Pancreas (tissue), 10 donors: Measurements from ENCODE around the gene BEND6. TPM values are rescaled to one million over a fixed set of nuclear protein-coding genes. Genes with fewer than 3 reads are reported as not detected.

ENCODE experiments used
- ATAC-seq, 4 donors: fragments of 200-7000 bp; cut with Tn5 transposase; one replicate each; pipeline versions ENCODE4 v1.8.0 to v1.9.1; 2020; ENCODE audit warnings: mild to moderate bottlenecking in 4 of 4, moderate library complexity in 4 of 4
- DNase-seq, 6 donors: peaks; one replicate each; pipeline ENCODE4 v3.0.0-alpha.2; 2020
- FAIRE-seq: peaks from 2 replicates; lab custom pipeline; 2012; peaks lifted over from hg19 to GRCh38; lab: Jason Lieb, UNC
- H3K27ac ChIP-seq, 4 donors: fragments of 200-600 bp; sonication (generic); 1 replicate in 3 of 4; 2 replicates in 1 of 4; pipeline versions ENCODE4 v1.5.0 to v1.8.0; 2020
- H3K27me3 ChIP-seq, 4 donors: fragments of 200-600 bp; one replicate each; pipeline ENCODE4 v1.8.0; 2021
- H3K36me3 ChIP-seq, 3 donors: fragments of 200-600 bp; sonication (generic) in 1 of 3; one replicate each; pipeline versions ENCODE4 v1.5.0 to v1.8.0; 2020 to 2021
- H3K4me1 ChIP-seq, 3 donors: fragments of 200-600 bp; one replicate each; pipeline ENCODE4 v1.8.0; 2021
- H3K4me3 ChIP-seq, 4 donors: fragments of 200-600 bp; sonication (generic) in 2 of 4; one replicate each; pipeline versions ENCODE4 v1.5.0 to v1.8.0; 2020 to 2021
- H3K9me3 ChIP-seq, 4 donors: fragments of 200-600 bp; one replicate each; pipeline ENCODE4 v1.8.0; 2021
- CTCF ChIP-seq, 4 donors: fragments of 200-600 bp; sonication (generic) in 3 of 4; IDR thresholded peaks; one replicate each; pipeline versions ENCODE4 v1.5.0 to v1.8.0; 2021; ENCODE audit warnings: antibody characterized with exemption in 4 of 4
- WGBS, 2 donors: extraction: QIAGEN DNeasy Blood & Tissue Kit; methylation state at CpG; one replicate each; pipeline ENCODE4 v1.1.7; 2013; 5-methylcytosine and 5-hydroxymethylcytosine counted together
- intact Hi-C, 3 donors: fragments of 100-400 bp; cut with DNase I; formaldehyde crosslinking; loops; one replicate each; pipeline versions ENCODE4 v1.11.1 to v1.14.2; 2022
- polyA plus RNA-seq, 2 donors: library from polyadenylated mRNA; stranded (reverse); fragments of 200-250 nt; gene quantifications; one replicate each; pipeline ENCODE4 v1.2.3, GENCODE V29; 2013
- total RNA-seq, 6 donors: library from RNA; stranded (reverse); fragmentation: NEBNext Ultra II Directional in 4 of 6; extraction: Animal tissue kit (Norgen Biotek cat#: 25700) in 4 of 6; gene quantifications; one replicate each; pipeline versions ENCODE4 v1.2.1 to v1.2.4, GENCODE V29; 2021 to 2023
- donor health status: healthy with polysubstance abuse.
- donor health status: DM: no; HTN: no; CAD: no; lungs with moderate emphysema.
- donor health status: DM: no; HTN: no; CAD: no.
- donor health status: control.
- donor health status: control.
- donor health status: Bipolar disorder and iron deficiency.
- donor health status: DM: yes; HTN: yes; CAD: no.
- donor health status: DM: no; HTN: no; CAD: no.
- donor health status: DM: no; HTN: no; CAD: no.
- donor health status: DM: yes; HTN: yes; CAD: no.

Gene BEND6
- total and polyA plus RNA-seq, 8 donors, result 0.06 to 0.94 (median 0.47) TPM; not detected in 2

GRCh38 chr6:57024775-57025174, 69.9 kb downstream of the BEND6 start:
- Histone ChIP-seq H3K9me3 (no peaks in the 10 kb centered on the region), H3K27me3 (no peaks in the 10 kb centered on the region), H3K4me1 (no peaks in the 10 kb centered on the region), H3K36me3 (no peaks in the 10 kb centered on the region), H3K27ac (no peak overlapping the region), H3K4me3 (no peak overlapping the region)
- FAIRE-seq (no peak), DNase-seq (no peak), ATAC-seq (no peak)
- 55 to 65% methylated on average over 1 of the region's 1 CpG for WGBS, 2 donors
- TF ChIP-seq CTCF (IDR thresholded peaks at IDR 0.05), result no peak
- intact Hi-C loops, result loop anchor here in 2 of 3 donors (5.0 to 10.0 kb wide), 2 partner anchors 120 to 122 kb away; no protein-coding TSS in a partner anchor

- Histone ChIP-seq H3K36me3 (no peaks in the 10 kb centered on the region), H3K4me1 (no peaks in the 10 kb centered on the region), H3K27ac (no peak overlapping the region), H3K4me3 (no peak overlapping the region), H3K27me3 (no peaks in the 10 kb centered on the region), H3K9me3 (no peaks in the 10 kb centered on the region)
- TF ChIP-seq CTCF (IDR thresholded peaks at IDR 0.05), result no peak
- 56 to 67% methylated on average over 1 of the region's 1 CpG for WGBS, 2 donors
- ATAC-seq (no peak), FAIRE-seq (no peak), DNase-seq (no peak)
- intact Hi-C loops, result loop anchor here in 1 of 3 donors (10.0 kb wide), 1 partner anchor 121 kb away; no protein-coding TSS in a partner anchor
Measured at GRCh38 chr6:57026001-57026400, 71.1 kb downstream of the BEND6 start.

GRCh38 chr6:57027301-57027700, 72.4 kb downstream of the BEND6 start:
- no peak for TF ChIP-seq CTCF (IDR thresholded peaks at IDR 0.05)
- H3K9me3 ChIP-seq, result no peaks in the 10 kb centered on the region

GRCh38 chr6:57029213-57029612, 74.3 kb downstream of the BEND6 start:
- Histone ChIP-seq H3K36me3 (no peaks in the 10 kb centered on the region), H3K4me3 (no peak overlapping the region), H3K9me3 (no peaks in the 10 kb centered on the region), H3K27me3 (no peaks in the 10 kb centered on the region), H3K4me1 (no peaks in the 10 kb centered on the region), H3K27ac (no peak overlapping the region)
- ATAC-seq, result no peak
- no peak for FAIRE-seq
- no peak for DNase-seq
- intact Hi-C loops, result loop anchor here in 1 of 3 donors (10.0 kb wide), 1 partner anchor 124 kb away; no protein-coding TSS in a partner anchor
- WGBS, 2 donors, result 76 to 84% methylated on average over 9 of the region's 9 CpGs
- TF ChIP-seq CTCF (IDR thresholded peaks at IDR 0.05), result no peak

More at GRCh38 chr6:57027301-57027700, 72.4 kb downstream of the BEND6 start:
- Histone ChIP-seq H3K4me1 (no peaks in the 10 kb centered on the region), H3K27ac (no peak overlapping the region), H3K4me3 (no peak overlapping the region), H3K36me3 (no peaks in the 10 kb centered on the region), H3K27me3 (no peaks in the 10 kb centered on the region)
- DNase-seq (no peak), FAIRE-seq (no peak), ATAC-seq (no peak)
- intact Hi-C loops, result loop anchor here in 1 of 3 donors (10.0 kb wide), 1 partner anchor 122 kb away; no protein-coding TSS in a partner anchor
- WGBS, 2 donors, result 67 to 71% methylated on average over 3 of the region's 3 CpGs

GRCh38 chr6:57033228-57033627, 78.3 kb downstream of the BEND6 start:
- H3K27me3 ChIP-seq, result no peaks in the 10 kb centered on the region
- no peak overlapping the region for H3K27ac ChIP-seq
- intact Hi-C loops, result no loop called here
- FAIRE-seq (no peak), DNase-seq (no peak), ATAC-seq (no peak)
- H3K4me1 ChIP-seq, result no peaks in the 10 kb centered on the region
- H3K4me3 ChIP-seq, result no peak overlapping the region
- no peaks in the 10 kb centered on the region for H3K9me3 ChIP-seq
- no peaks in the 10 kb centered on the region for H3K36me3 ChIP-seq
- no peak for TF ChIP-seq CTCF (IDR thresholded peaks at IDR 0.05)
- 73 to 84% methylated on average over 3 of the region's 3 CpGs for WGBS, 2 donors
